ENCODE results near the gene GASK1A. TPM values are rescaled to one million over a fixed set of nuclear protein-coding genes. Genes with fewer than 3 reads are reported as not detected.
"Not testable (repeated sequence)": the region's sequence is repeated elsewhere in the genome, so short reads cannot be mapped to it uniquely, and the experiment has no call there.

GASK1A gene
- total and polyA plus RNA-seq, 2 of the 8 experiments (the other 6 are each of a cell fraction or from before 2014, with no cell fraction given): 4.7 to 7.9 TPM

GRCh38 chr3:43043793-43044192 lies 64.7 kb downstream of the GASK1A start:
- no peak overlapping the region for H4K5ac ChIP-seq (ENCODE audit: insufficient read length, low read depth, low read length)
- no peak overlapping the region for H2AK5ac ChIP-seq (ENCODE audit: low read depth, low read length)
- H3K36me3 ChIP-seq (ENCODE audit: control insufficient read depth in 2 of 4, insufficient read depth in 4 of 4, low read length in 3 of 4): no peaks in the 10 kb centered on the region
- H2BK120ac ChIP-seq (replicated peaks; ENCODE audit: low read depth, low read length): no peak overlapping the region
- ChIA-PET CTCF (ENCODE audit: partially characterized antibody) (no interaction called here), POLR2A (ENCODE audit: partially characterized antibody) (no interaction called here)
- H3K9ac ChIP-seq (replicated peaks in 1 of 4; ENCODE audit: extremely low read depth in 1 of 4, low read depth in 3 of 4, low read length in 3 of 4): no peak overlapping the region
- H3K27me3 ChIP-seq (replicated peaks in 1 of 4; ENCODE audit: control insufficient read depth in 3 of 4, extremely low read depth in 1 of 4, insufficient read depth in 3 of 4, low read length in 3 of 4): no peaks in the 10 kb centered on the region
- no peak overlapping the region for H4K8ac ChIP-seq (ENCODE audit: extremely low read depth, insufficient read depth, low read length)
- H3K14ac ChIP-seq (ENCODE audit: insufficient read length): no peak overlapping the region
- H3K9me3 ChIP-seq (ENCODE audit: insufficient read depth in 2 of 2, low read depth in 1 of 2, low read length in 1 of 2): peaks cover 41 to 48% of the 10 kb centered on the region in 2 experiments
- no peak overlapping the region for H2BK5ac ChIP-seq (ENCODE audit: low read depth, low read length)
- H3K79me1 ChIP-seq (ENCODE audit: low read depth, low read length): no peaks in the 10 kb centered on the region
- no peak overlapping the region for H3K27ac ChIP-seq (ENCODE audit: low read depth, low read length)
- no peak overlapping the region for H3K4me2 ChIP-seq (ENCODE audit: insufficient read depth in 1 of 2, low read depth in 2 of 2, low read length in 2 of 2)
- H3K18ac ChIP-seq (ENCODE audit: extremely low read depth, low read length): no peak overlapping the region
- H3K4me1 ChIP-seq (replicated peaks in 1 of 4; ENCODE audit: control insufficient read depth in 3 of 4, insufficient read depth in 4 of 4, low read length in 3 of 4): no peaks in the 10 kb centered on the region
- no peak overlapping the region for H4K91ac ChIP-seq (replicated peaks; ENCODE audit: insufficient read length, low read length)
- H3K23ac ChIP-seq (ENCODE audit: insufficient read length): no peak overlapping the region
- no peak overlapping the region for H2BK15ac ChIP-seq (ENCODE audit: low read length)
- H2BK20ac ChIP-seq (ENCODE audit: low read length): no peak overlapping the region
- H3K79me2 ChIP-seq (ENCODE audit: control insufficient read depth in 1 of 2, insufficient read depth in 2 of 2, low read length in 2 of 2): no peaks in the 10 kb centered on the region
- DNase-seq (ENCODE audit: low read depth in 1 of 2, low spot score in 2 of 2) (no peak), FAIRE-seq (no peak)
- H3K4me3 ChIP-seq (ENCODE audit: extremely low read depth in 1 of 4, insufficient read depth in 2 of 4, low read depth in 3 of 4, low read length in 4 of 4): no peak overlapping the region
- H3K4ac ChIP-seq (replicated peaks; ENCODE audit: insufficient read length, low read depth, low read length): no peak overlapping the region
- WGBS, 2 experiments (ENCODE audit: extremely low coverage in 1 of 2, insufficient coverage in 1 of 2, insufficient read length in 1 of 2, insufficient replicate concordance in 2 of 2, low coverage in 1 of 2, low lambda C conversion rate in 2 of 2, missing lambda C conversion rate in 1 of 2): 79% methylated on average over 2 of the region's 2 CpGs; no CpG with 5 or more reads in 1 of the 2 experiments
- TF ChIP-seq PHF8 (conservative IDR thresholded peaks at IDR 0.05; ENCODE audit: low read depth, low read length): no peak
- TF ChIP-seq EP300 (IDR thresholded peaks at IDR 0.05; ENCODE audit: borderline replicate concordance in 1 of 2, low read depth in 2 of 2, low read length in 2 of 2): no peak
- H4K20me1 ChIP-seq (replicated peaks in 1 of 2; ENCODE audit: control insufficient read depth in 1 of 2, insufficient read depth in 2 of 2, low read length in 2 of 2): no peaks in the 10 kb centered on the region
- no peak overlapping the region for H2AFZ ChIP-seq (ENCODE audit: low read length)
- H3K23me2 ChIP-seq (ENCODE audit: low read depth, low read length): no peaks in the 10 kb centered on the region
- H2BK12ac ChIP-seq (ENCODE audit: low read depth, low read length): no peak overlapping the region
- H3K56ac ChIP-seq (replicated peaks; ENCODE audit: insufficient read length, low read depth, low read length): no peak overlapping the region

DNA sequence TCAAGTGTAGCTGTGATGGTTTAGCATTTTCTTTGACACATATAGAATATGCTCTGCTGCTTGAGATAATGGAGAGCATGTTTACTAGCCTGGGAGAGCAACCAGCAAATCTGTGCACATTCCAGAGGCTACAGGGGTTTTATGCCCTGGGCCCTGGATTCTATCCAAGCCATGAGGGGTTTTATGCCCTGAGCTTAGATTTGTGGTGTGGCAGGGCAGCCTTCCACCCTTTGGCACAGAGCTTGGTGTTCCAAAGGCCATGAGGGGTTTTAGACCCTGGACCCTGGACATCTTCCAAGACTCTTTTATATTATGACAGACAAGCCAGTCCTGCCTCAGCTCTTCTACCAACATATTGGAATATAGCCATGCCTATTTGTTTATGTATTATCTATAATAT lies 66.0 kb downstream of the GASK1A start:
- H2BK5ac ChIP-seq (ENCODE audit: low read depth, low read length); H3K56ac ChIP-seq (replicated peaks; ENCODE audit: insufficient read length, low read depth, low read length); H3K27me3 ChIP-seq (replicated peaks in 1 of 4; ENCODE audit: control insufficient read depth in 3 of 4, extremely low read depth in 1 of 4, insufficient read depth in 3 of 4, low read length in 3 of 4); H4K8ac ChIP-seq (ENCODE audit: extremely low read depth, insufficient read depth, low read length); POLR2A ChIA-PET (ENCODE audit: partially characterized antibody); H3K36me3 ChIP-seq (ENCODE audit: control insufficient read depth in 2 of 4, insufficient read depth in 4 of 4, low read length in 3 of 4); H2BK15ac ChIP-seq (ENCODE audit: low read length); H3K27ac ChIP-seq (ENCODE audit: low read depth, low read length); H2AFZ ChIP-seq (ENCODE audit: low read length); H2BK120ac ChIP-seq (replicated peaks; ENCODE audit: low read depth, low read length); H3K79me1 ChIP-seq (ENCODE audit: low read depth, low read length); H3K79me2 ChIP-seq (ENCODE audit: control insufficient read depth in 1 of 2, insufficient read depth in 2 of 2, low read length in 2 of 2); H2BK20ac ChIP-seq (ENCODE audit: low read length); FAIRE-seq; CTCF ChIA-PET (ENCODE audit: partially characterized antibody); H2BK12ac ChIP-seq (ENCODE audit: low read depth, low read length); H2AK5ac ChIP-seq (ENCODE audit: low read depth, low read length); H3K23me2 ChIP-seq (ENCODE audit: low read depth, low read length); DNase-seq (ENCODE audit: low read depth in 1 of 2, low spot score in 2 of 2); H3K23ac ChIP-seq (ENCODE audit: insufficient read length); H4K91ac ChIP-seq (replicated peaks; ENCODE audit: insufficient read length, low read length); H3K9ac ChIP-seq (replicated peaks in 1 of 4; ENCODE audit: extremely low read depth in 1 of 4, low read depth in 3 of 4, low read length in 3 of 4); H3K4me1 ChIP-seq (replicated peaks in 1 of 4; ENCODE audit: control insufficient read depth in 3 of 4, insufficient read depth in 4 of 4, low read length in 3 of 4); H4K5ac ChIP-seq (ENCODE audit: insufficient read length, low read depth, low read length); H3K4me3 ChIP-seq (ENCODE audit: extremely low read depth in 1 of 4, insufficient read depth in 2 of 4, low read depth in 3 of 4, low read length in 4 of 4); H3K18ac ChIP-seq (ENCODE audit: extremely low read depth, low read length); H3K4me2 ChIP-seq (ENCODE audit: insufficient read depth in 1 of 2, low read depth in 2 of 2, low read length in 2 of 2); H3K4ac ChIP-seq (replicated peaks; ENCODE audit: insufficient read length, low read depth, low read length); H3K14ac ChIP-seq (ENCODE audit: insufficient read length); H4K20me1 ChIP-seq (replicated peaks in 1 of 2; ENCODE audit: control insufficient read depth in 1 of 2, insufficient read depth in 2 of 2, low read length in 2 of 2): not testable (repeated sequence)
- H3K9me3 ChIP-seq (ENCODE audit: insufficient read depth in 2 of 2, low read depth in 1 of 2, low read length in 1 of 2): peaks cover 44 to 48% of the 10 kb centered on the region in 2 experiments
